Kidney tubule cell (primary cell): ENCODE data around the gene TM4SF4.

Experiments
- DNase-seq: peaks from one replicate; pipeline ENCODE4 v3.0.0-alpha.2; 2018; ENCODE audit warnings: low spot score

TM4SF4 gene

GRCh38 chr3:149548669-149549065, 74.2 kb downstream of the TM4SF4 start:
- no peak for DNase-seq

- no peak for DNase-seq
These were observed 77.0 kb downstream of the TM4SF4 start for GRCh38 chr3:149551500-149551899.

- no peak for DNase-seq
These were observed 78.2 kb downstream of the TM4SF4 start for GRCh38 chr3:149552700-149553099.
